IMR-90 (cell line): ENCODE results near the gene AMOTL2. TPM values are rescaled to one million over a fixed set of nuclear protein-coding genes. Genes with fewer than 3 reads are reported as not detected.
A peak's percentile ranks its signal among the peaks of the same experiment; 100 is the strongest.

Experiments used
- ATAC-seq: fragments of 200-7000 bp; cut with Tn5 transposase; 2 replicates; pipeline ENCODE4 v1.9.1; 2020; ENCODE audit warnings: low read depth, mild to moderate bottlenecking, moderate library complexity
- BruUV-seq: library from RNA; stranded (reverse); fragments of 400-500 nt; replicated peaks from 2 replicates; lab custom pipeline; 2021; lab: Mats Ljungman, UMichigan
- CTCF ChIA-PET: fragments of 300-600 bp; formaldehyde crosslinking; extraction: SDS; loops from one replicate; lab custom pipeline; 2021; ENCODE audit warnings: antibody characterized with exemption; lab: Yijun Ruan, JAX
- POLR2A ChIA-PET: fragments of 300-600 bp; sonication (Branson Sonifier 250); formaldehyde crosslinking; loops from one replicate; lab custom pipeline; 2022; ENCODE audit warnings: antibody characterized with exemption; ENCODE audit not compliant: unreplicated experiment; lab: Charles Lee
- DNase-seq: peaks from one replicate; pipeline ENCODE4 v3.0.0; 2013
- H2AFZ ChIP-seq: replicated peaks from 2 replicates; pipeline ENCODE3; 2013; ENCODE audit warnings: low read length, mild to moderate bottlenecking; ENCODE audit not compliant: poor library complexity
- H2AK5ac ChIP-seq: 2 replicates; pipeline ENCODE4 v1.6.1; 2013; ENCODE audit warnings: low read depth, low read length, inconsistent platforms
- H2AK9ac ChIP-seq: replicated peaks from 2 replicates; pipeline ENCODE3; 2013; ENCODE audit warnings: mild to moderate bottlenecking, low read depth, low read length, moderate library complexity; ENCODE audit not compliant: poor library complexity
- H2BK120ac ChIP-seq: 2 replicates; pipeline ENCODE4 v1.6.1; 2013; ENCODE audit warnings: low read depth, low read length, inconsistent platforms
- H2BK15ac ChIP-seq: 3 replicates; pipeline ENCODE4 v1.6.1; 2013; ENCODE audit warnings: low read depth, low read length, inconsistent platforms
- H2BK20ac ChIP-seq: 2 replicates; pipeline ENCODE4 v1.6.1; 2013; ENCODE audit warnings: low read depth, mild to moderate bottlenecking, inconsistent platforms, low read length, moderate library complexity
- H2BK5ac ChIP-seq: 2 replicates; pipeline ENCODE4 v1.6.1; 2013; ENCODE audit warnings: mild to moderate bottlenecking, low read depth, low read length, inconsistent platforms; ENCODE audit not compliant: poor library complexity, severe bottlenecking
- H3K14ac ChIP-seq: replicated peaks from 2 replicates; pipeline ENCODE4 v1.6.1; 2013; ENCODE audit warnings: low read depth, low read length, inconsistent platforms
- H3K18ac ChIP-seq: 2 replicates; pipeline ENCODE4 v1.6.1; 2013; ENCODE audit warnings: low read depth, low read length, control low read depth
- H3K23ac ChIP-seq: 2 replicates; pipeline ENCODE4 v1.6.1; 2013; ENCODE audit warnings: low read depth, low read length, inconsistent platforms
- H3K27ac ChIP-seq: 2 replicates; pipeline ENCODE4 v1.5.1; 2013; ENCODE audit warnings: mild to moderate bottlenecking, control low read depth, low read length; ENCODE audit not compliant: insufficient read depth
- H3K27me3 ChIP-seq: 2 replicates; pipeline ENCODE4 v1.6.1; 2013; ENCODE audit warnings: low read length; ENCODE audit not compliant: control insufficient read depth, insufficient read depth
- H3K36me3 ChIP-seq: 2 replicates; pipeline ENCODE4 v1.6.1; 2013; ENCODE audit warnings: low read length, mixed read lengths; ENCODE audit not compliant: control insufficient read depth, insufficient read depth
- H3K4ac ChIP-seq: 2 replicates; pipeline ENCODE4 v1.6.1; 2013; ENCODE audit warnings: low read depth, low read length, inconsistent platforms
- H3K4me1 ChIP-seq: 2 replicates; pipeline ENCODE4 v1.6.1; 2013; ENCODE audit warnings: low read length, mixed read lengths; ENCODE audit not compliant: control insufficient read depth, insufficient read depth
- H3K4me2 ChIP-seq: 2 replicates; pipeline ENCODE4 v1.6.1; 2013; ENCODE audit warnings: low read depth, mild to moderate bottlenecking, control low read depth, low read length, moderate library complexity
- H3K4me3 ChIP-seq: 2 replicates; pipeline ENCODE4 v1.5.1; 2013; ENCODE audit warnings: low read depth, mild to moderate bottlenecking, control low read depth, low read length, moderate library complexity; ENCODE audit not compliant: insufficient read depth
- H3K56ac ChIP-seq: 2 replicates; pipeline ENCODE4 v1.6.1; 2013; ENCODE audit warnings: low read length, inconsistent platforms; ENCODE audit not compliant: insufficient read depth; ENCODE audit errors: extremely low read depth
- H3K79me1 ChIP-seq, 2 experiments: 2 replicates each; pipeline ENCODE4 v1.6.1; 2013; ENCODE audit warnings: low read length in 2 of 2, inconsistent platforms in 1 of 2, low read depth in 1 of 2
- H3K9ac ChIP-seq: 2 replicates; pipeline ENCODE4 v1.6.1; 2013; ENCODE audit warnings: low read depth, low read length, control low read depth
- H3K9me1 ChIP-seq: 2 replicates; pipeline ENCODE4 v1.6.1; 2013; ENCODE audit warnings: low read length, inconsistent platforms; ENCODE audit not compliant: insufficient read depth
- H3K9me3 ChIP-seq: 2 replicates; pipeline ENCODE4 v1.6.1; 2013; ENCODE audit warnings: low read length; ENCODE audit not compliant: control insufficient read depth, insufficient read depth
- H4K20me1 ChIP-seq: 2 replicates; pipeline ENCODE4 v1.6.1; 2013; ENCODE audit warnings: low read length, inconsistent platforms; ENCODE audit not compliant: insufficient read depth
- H4K5ac ChIP-seq: 2 replicates; pipeline ENCODE4 v1.6.1; 2013; ENCODE audit warnings: mild to moderate bottlenecking, low read depth, low read length, control low read depth
- H4K8ac ChIP-seq, 2 experiments: 2 replicates each; pipeline ENCODE4 v1.6.1; 2013; ENCODE audit warnings: low read depth in 2 of 2, low read length in 2 of 2, control low read depth in 1 of 2, inconsistent platforms in 1 of 2
- H4K91ac ChIP-seq: 2 replicates; pipeline ENCODE4 v1.6.1; 2013; ENCODE audit warnings: low read depth, low read length, inconsistent platforms; ENCODE audit not compliant: insufficient read depth
- MAFK ChIP-seq: IDR thresholded peaks from 2 replicates; pipeline ENCODE4 v1.6.1; 2012; ENCODE audit warnings: low read depth, low read length, improper control_type of control experiment
- MXI1 ChIP-seq: IDR thresholded peaks from 2 replicates; pipeline ENCODE4 v1.6.1; 2012; ENCODE audit warnings: low read depth, mild to moderate bottlenecking, low read length, moderate library complexity, borderline replicate concordance
- POLR2A ChIP-seq: IDR thresholded peaks from 2 replicates; pipeline ENCODE4 v1.6.1; 2012; ENCODE audit warnings: mild to moderate bottlenecking, low read depth, low read length
- RFX5 ChIP-seq: IDR thresholded peaks from 2 replicates; pipeline ENCODE4 v1.8.0; 2012; ENCODE audit warnings: low read depth, mild to moderate bottlenecking, low read length, moderate library complexity
- WGBS, 2 experiments: methylation state at CpG; one replicate each; pipeline versions ENCODE4 v1.1.5 to v1.1.7; 2013; ENCODE audit warnings: missing lambda C conversion rate in 2 of 2; ENCODE audit not compliant: insufficient read length in 1 of 2; ENCODE audit errors: extremely low coverage in 2 of 2; 5-methylcytosine and 5-hydroxymethylcytosine counted together
- dilution Hi-C: fragments of 300-500 bp; cut with HindIII; formaldehyde crosslinking; loops from one replicate; pipeline ENCODE4 v1.14.3; 2018; ENCODE audit warnings: low sequenced_read_pairs; ENCODE audit not compliant: unreplicated experiment
- in situ Hi-C: fragments of 300-500 bp; cut with MboI; formaldehyde crosslinking; loops from 3 replicates; pipeline ENCODE4 v1.14.3; 2019; ENCODE audit warnings: low sequenced_read_pairs, inconsistent platforms, mixed read lengths
- intact Hi-C: fragments of 100-400 bp; cut with micrococcal nuclease; formaldehyde crosslinking; loops from 2 replicates; pipeline ENCODE4 v1.10.0; 2022
- polyA plus RNA-seq, 3 experiments: library from polyadenylated mRNA; depleted of rRNA; stranded (reverse); fragments of >200 nt; gene quantifications; 2 replicates each; pipeline ENCODE4 v1.2.3, GENCODE V29; 2012; ENCODE audit warnings: low replicate concordance in 1 of 3
- total RNA-seq: library from RNA; depleted of rRNA; stranded (reverse); fragments of >200 nt; gene quantifications from 2 replicates; pipeline ENCODE4 v1.2.3, GENCODE V29; 2012

AMOTL2 gene
- total and polyA plus RNA-seq, 2 of the 4 experiments (the other 2 are of a cell fraction): 162 to 176 TPM

DNA sequence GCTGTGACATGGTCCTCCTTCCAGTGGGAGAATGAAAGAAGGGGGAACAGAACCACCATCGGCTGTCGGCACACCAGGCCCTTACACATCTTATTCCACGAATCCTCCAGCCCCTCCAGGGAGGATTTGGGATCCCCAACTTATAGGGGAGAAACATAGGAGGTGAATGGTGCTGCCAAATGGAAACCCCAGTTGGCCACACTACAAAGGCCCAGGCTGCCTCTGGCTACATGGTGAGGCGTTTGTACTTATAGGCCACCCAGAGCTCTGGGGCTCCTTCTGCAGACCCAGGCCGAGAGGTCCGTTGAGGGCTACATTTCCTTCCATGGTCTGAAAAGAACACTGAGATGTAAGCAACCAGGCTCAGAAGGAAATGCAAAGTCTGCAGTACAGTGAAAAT is 12.0 kb downstream of the AMOTL2 start:
- no peaks in the 10 kb centered on the region for H3K27me3 ChIP-seq
- POLR2A ChIA-PET: no interaction called here
- H3K14ac ChIP-seq: peak overlapping the region; percentile 6
- no peak overlapping the region for H2BK15ac ChIP-seq
- no peak overlapping the region for H2BK20ac ChIP-seq
- CTCF ChIA-PET: no interaction called here
- 86% methylated on average over 1 of the region's 6 CpGs; no CpG with 5 or more reads in 1 of the 2 experiments for WGBS, 2 experiments
- peaks cover 82% of the 10 kb centered on the region for H3K4me1 ChIP-seq
- H3K18ac ChIP-seq: no peak overlapping the region
- dilution Hi-C loops: no loop called here
- H3K23ac ChIP-seq: peak overlapping the region; percentile 82
- H4K91ac ChIP-seq: peak overlapping the region; percentile 14; the same call in 1 of the 2 replicates
- H3K79me1 ChIP-seq: peaks cover 30 to 78% of the 10 kb centered on the region in 2 experiments; a peak in 3 of 4 replicates
- intact Hi-C loops: loop anchor here (5.0 kb wide), 1 partner anchor 150 kb away; no protein-coding TSS in a partner anchor
- in situ Hi-C loops: no loop called here
- H3K9ac ChIP-seq: peak overlapping the region; percentile 74; the same call in 1 of the 2 replicates
- H3K9me3 ChIP-seq: no peaks in the 10 kb centered on the region
- H2BK120ac ChIP-seq: no peak overlapping the region
- no peak for ATAC-seq
- H3K36me3 ChIP-seq: peaks cover 91% of the 10 kb centered on the region
- peak overlapping the region; percentile 93; the same call in 1 of the 2 replicates for H3K4ac ChIP-seq
- 0 out of 2 replicates have a peak overlapping the region, but pooled peaks have one; percentile 24 for H4K5ac ChIP-seq
- BruUV-seq: no TSS peak
- H3K9me1 ChIP-seq: peaks cover 28% of the 10 kb centered on the region
- H3K56ac ChIP-seq: no peak overlapping the region
- H2AFZ ChIP-seq: no peak overlapping the region
- no peak overlapping the region for H3K4me3 ChIP-seq
- H4K20me1 ChIP-seq: peaks cover 93% of the 10 kb centered on the region
- no peak for TF ChIP-seq MAFK
- no peak for TF ChIP-seq MXI1
- TF ChIP-seq POLR2A: peak; percentile 39; the same call in 1 of the 2 replicates
- TF ChIP-seq RFX5: no peak
- H2AK9ac ChIP-seq: no peak overlapping the region
- H4K8ac ChIP-seq: peak overlapping the region in 1 of 2 experiments; percentile 60; a peak in 2 of 4 replicates
- no peak overlapping the region for H2AK5ac ChIP-seq
- peak overlapping the region; percentile 82; the same call in 1 of the 2 replicates for H3K27ac ChIP-seq
- peak overlapping the region; percentile 87 for H2BK5ac ChIP-seq
- no peak for DNase-seq
- H3K4me2 ChIP-seq: no peak overlapping the region
